ENCODE measurements around the gene SIGLEC11.
"Not testable (repeated sequence)": the region's sequence is repeated elsewhere in the genome, so short reads cannot be mapped to it uniquely, and the experiment has no call there.

SIGLEC11 gene

GRCh38 chr19:49932731-49933131 lies 28.2 kb downstream of the SIGLEC11 start:
- Mint-ChIP-seq H3K27me3 (peaks cover 10% of the 10 kb centered on the region), H3K27ac (no peak overlapping the region), H3K36me3 (ENCODE audit: low read depth) (peaks cover 64% of the 10 kb centered on the region), H3K4me1 (ENCODE audit: low read depth) (peaks cover 66% of the 10 kb centered on the region), H3K4me3 (peak overlapping the region; percentile 28), H3K9me3 (no peaks in the 10 kb centered on the region)
- intact Hi-C loops (cut with micrococcal nuclease), result no loop called here

GRCh38 chr19:49932041-49932451 lies 28.9 kb downstream of the SIGLEC11 start:
- H3K9me3 Mint-ChIP-seq, result no peaks in the 10 kb centered on the region
- H3K27me3 Mint-ChIP-seq, result peaks cover 10% of the 10 kb centered on the region
- peak overlapping the region; percentile 85 for H3K4me3 Mint-ChIP-seq
- H3K4me1 Mint-ChIP-seq (ENCODE audit: low read depth), result peaks cover 66% of the 10 kb centered on the region
- peak overlapping the region; percentile 30 for H3K27ac Mint-ChIP-seq
- intact Hi-C loops (cut with micrococcal nuclease), result no loop called here
- peaks cover 71% of the 10 kb centered on the region for H3K36me3 Mint-ChIP-seq (ENCODE audit: low read depth)

GRCh38 chr19:49931293-49932040 lies 29.5 kb downstream of the SIGLEC11 start:
- peaks cover 10% of the 10 kb centered on the region for H3K27me3 Mint-ChIP-seq
- intact Hi-C loops (cut with micrococcal nuclease), result no loop called here
- peak overlapping the region; percentile 85 for H3K4me3 Mint-ChIP-seq
- peak overlapping the region; percentile 92 for H3K27ac Mint-ChIP-seq
- H3K36me3 Mint-ChIP-seq (ENCODE audit: low read depth), result peaks cover 76% of the 10 kb centered on the region
- H3K4me1 Mint-ChIP-seq (ENCODE audit: low read depth), result peaks cover 66% of the 10 kb centered on the region
- H3K9me3 Mint-ChIP-seq, result no peaks in the 10 kb centered on the region

- H3K27me3 Mint-ChIP-seq, result peaks cover 10% of the 10 kb centered on the region
- H3K9me3 Mint-ChIP-seq, result no peaks in the 10 kb centered on the region
- H3K36me3 Mint-ChIP-seq (ENCODE audit: low read depth), result peaks cover 86% of the 10 kb centered on the region
- intact Hi-C loops (cut with micrococcal nuclease), result no loop called here
- H3K4me1 Mint-ChIP-seq (ENCODE audit: low read depth), result peaks cover 67% of the 10 kb centered on the region
- peak overlapping the region; percentile 85 for H3K4me3 Mint-ChIP-seq
- peak overlapping the region; percentile 92 for H3K27ac Mint-ChIP-seq
Observed at GRCh38 chr19:49930483-49931011, 30.4 kb downstream of the SIGLEC11 start.

- intact Hi-C loops (cut with micrococcal nuclease), result loop anchor here (5.0 kb wide), 1 partner anchor 38 kb away; no protein-coding TSS in a partner anchor
- Mint-ChIP-seq H3K27me3 (peaks cover 10% of the 10 kb centered on the region), H3K4me3 (peak overlapping the region; percentile 85), H3K36me3 (ENCODE audit: low read depth) (peaks cover 93% of the 10 kb centered on the region), H3K4me1 (ENCODE audit: low read depth) (peaks cover 72% of the 10 kb centered on the region), H3K27ac (peak overlapping the region; percentile 92), H3K9me3 (no peaks in the 10 kb centered on the region)
Observed at GRCh38 chr19:49929611-49930482, 31.1 kb downstream of the SIGLEC11 start.

GRCh38 chr19:49929121-49929610 lies 31.8 kb downstream of the SIGLEC11 start, which contains the start of the genes ATF5 and NUP62:
TSS of gene ATF5 (plus strand) at chr19:49929205. CDS start at chr19:49930851, 1,646 bp downstream.
TSS of gene NUP62 (minus strand) at chr19:49929504. CDS start at chr19:49909807, 19,697 bp downstream.
- Mint-ChIP-seq H3K27ac (peak within 1 kb of the TSS; percentile 92), H3K4me1 (ENCODE audit: low read depth) (peaks cover 79% of the 10 kb centered on the region), H3K9me3 (no peaks in the 10 kb centered on the region), H3K27me3 (peaks cover 10% of the 10 kb centered on the region), H3K36me3 (ENCODE audit: low read depth) (peaks cover 99% of the 10 kb centered on the region), H3K4me3 (peak within 1 kb of the TSS; percentile 85)
- intact Hi-C loops (cut with micrococcal nuclease), result loop anchor here (5.0 kb wide), 1 partner anchor 37 kb away; no protein-coding TSS in a partner anchor

- H3K4me3 Mint-ChIP-seq, result peak overlapping the region; percentile 85
- H3K4me1 Mint-ChIP-seq (ENCODE audit: low read depth), result peaks cover 82% of the 10 kb centered on the region
- H3K9me3 Mint-ChIP-seq, result no peaks in the 10 kb centered on the region
- H3K27me3 Mint-ChIP-seq, result peaks cover 5% of the 10 kb centered on the region
- peaks cover 100% of the 10 kb centered on the region for H3K36me3 Mint-ChIP-seq (ENCODE audit: low read depth)
- peak overlapping the region; percentile 92 for H3K27ac Mint-ChIP-seq
- intact Hi-C loops (cut with micrococcal nuclease), result loop anchor here (5.0 kb wide), 1 partner anchor 35 kb away; no protein-coding TSS in a partner anchor
Observed at GRCh38 chr19:49927526-49928264, 33.3 kb downstream of the SIGLEC11 start.

- H3K4me1 Mint-ChIP-seq (ENCODE audit: low read depth), result peaks cover 82% of the 10 kb centered on the region
- intact Hi-C loops (cut with micrococcal nuclease), result loop anchor here (5.0 kb wide), 1 partner anchor 34 kb away; no protein-coding TSS in a partner anchor
- peak overlapping the region; percentile 85 for H3K4me3 Mint-ChIP-seq
- H3K36me3 Mint-ChIP-seq (ENCODE audit: low read depth), result peaks cover 100% of the 10 kb centered on the region
- no peaks in the 10 kb centered on the region for H3K9me3 Mint-ChIP-seq
- H3K27me3 Mint-ChIP-seq, result peaks cover 1% of the 10 kb centered on the region
- H3K27ac Mint-ChIP-seq, result peak overlapping the region; percentile 72
Observed at GRCh38 chr19:49926515-49926914, 34.5 kb downstream of the SIGLEC11 start.

GRCh38 chr19:49925486-49925885 lies 35.5 kb downstream of the SIGLEC11 start:
- no peaks in the 10 kb centered on the region for H3K27me3 Mint-ChIP-seq
- H3K36me3 Mint-ChIP-seq (ENCODE audit: low read depth), result peaks cover 100% of the 10 kb centered on the region
- H3K4me1 Mint-ChIP-seq (ENCODE audit: low read depth), result peaks cover 82% of the 10 kb centered on the region
- intact Hi-C loops (cut with micrococcal nuclease), result loop anchor here (5.0 kb wide), 1 partner anchor 33 kb away; no protein-coding TSS in a partner anchor
- H3K9me3 Mint-ChIP-seq, result no peaks in the 10 kb centered on the region
- H3K27ac Mint-ChIP-seq, result peak overlapping the region; percentile 86
- peak overlapping the region; percentile 55 for H3K4me3 Mint-ChIP-seq

GRCh38 chr19:49924881-49925210 lies 36.1 kb downstream of the SIGLEC11 start:
- not testable (repeated sequence) for H3K9me3 Mint-ChIP-seq, H3K27me3 Mint-ChIP-seq
- Mint-ChIP-seq H3K36me3 (ENCODE audit: low read depth) (peaks cover 100% of the 10 kb centered on the region), H3K27ac (peak overlapping the region; percentile 86), H3K4me3 (peak overlapping the region; percentile 55), H3K4me1 (ENCODE audit: low read depth) (peaks cover 82% of the 10 kb centered on the region)
- intact Hi-C loops (cut with micrococcal nuclease), result loop anchor here (5.0 kb wide), 1 partner anchor 33 kb away; no protein-coding TSS in a partner anchor

GRCh38 chr19:49924004-49924880 lies 36.7 kb downstream of the SIGLEC11 start:
- H3K27ac Mint-ChIP-seq, result peak overlapping the region; percentile 86
- peaks cover 100% of the 10 kb centered on the region for H3K36me3 Mint-ChIP-seq (ENCODE audit: low read depth)
- no peaks in the 10 kb centered on the region for H3K9me3 Mint-ChIP-seq
- no peaks in the 10 kb centered on the region for H3K27me3 Mint-ChIP-seq
- H3K4me3 Mint-ChIP-seq, result peak overlapping the region; percentile 58
- H3K4me1 Mint-ChIP-seq (ENCODE audit: low read depth), result peaks cover 84% of the 10 kb centered on the region
- intact Hi-C loops (cut with micrococcal nuclease), result no loop called here
